Stimulated activated naive B cell treated with anti-CD40 and anti-IgM and Interleukin-4, amounts not matched to agents 10 μg/mL and 1 μg/mL and 100 μg/mL, for 72 hours (primary cell): ENCODE results near the gene ERVW-1.
"Not testable (repeated sequence)": the region's sequence is repeated elsewhere in the genome, so short reads cannot be mapped to it uniquely, and the experiment has no call there.

Source experiments
- ATAC-seq, 2 donors: fragments of 150-1000 bp; cut with Tn5 transposase; replicated peaks; 2 replicates each; pipeline ENCODE4 v1.10.0; 2021; ENCODE audit warnings: moderate library complexity in 1 of 2
- DNase-seq: peaks from one replicate; pipeline ENCODE4 v3.0.0; 2021
- H3K27ac Mint-ChIP-seq: one replicate; pipeline ENCODE4 v1.8.0; 2022; ENCODE audit warnings: mild to moderate bottlenecking, mixed read lengths
- H3K27me3 Mint-ChIP-seq, 2 donors: one replicate each; pipeline ENCODE4 v1.8.0; 2022; ENCODE audit warnings: mixed read lengths in 2 of 2
- H3K36me3 Mint-ChIP-seq, 2 donors: one replicate each; pipeline ENCODE4 v1.8.0; 2022; ENCODE audit warnings: mixed read lengths in 2 of 2, mild to moderate bottlenecking in 1 of 2
- H3K4me1 Mint-ChIP-seq, 2 donors: one replicate each; pipeline ENCODE4 v1.8.0; 2022; ENCODE audit warnings: mixed read lengths in 2 of 2, mild to moderate bottlenecking in 1 of 2
- H3K4me3 Mint-ChIP-seq, 2 donors: one replicate each; pipeline ENCODE4 v1.8.0; 2022; ENCODE audit warnings: mild to moderate bottlenecking in 2 of 2, mixed read lengths in 2 of 2, moderate library complexity in 1 of 2
- H3K9me3 Mint-ChIP-seq, 2 donors: one replicate each; pipeline ENCODE4 v1.8.0; 2022; ENCODE audit warnings: mixed read lengths in 2 of 2, mild to moderate bottlenecking in 1 of 2

ERVW-1 gene

GRCh38 chr7:92460109-92460508 is 17.6 kb downstream of the ERVW-1 start:
- Mint-ChIP-seq H3K9me3 (no peaks in the 10 kb centered on the region), H3K36me3 (peaks cover 12 to 24% of the 10 kb centered on the region in 2 donors), H3K27ac (no peak overlapping the region), H3K4me3 (no peak overlapping the region), H3K27me3 (no peaks in the 10 kb centered on the region), H3K4me1 (no peaks in the 10 kb centered on the region)
- DNase-seq (no peak), ATAC-seq (no peak)

GRCh38 chr7:92456236-92456635 is 21.5 kb downstream of the ERVW-1 start:
- Mint-ChIP-seq H3K9me3 (no peaks in the 10 kb centered on the region), H3K27me3 (no peaks in the 10 kb centered on the region), H3K36me3 (peaks cover 17 to 26% of the 10 kb centered on the region in 2 donors), H3K4me3 (no peak overlapping the region), H3K27ac (no peak overlapping the region), H3K4me1 (peaks cover 0 to 3% of the 10 kb centered on the region in 2 donors)
- DNase-seq (no peak), ATAC-seq (no peak)

- Mint-ChIP-seq H3K27me3 (no peaks in the 10 kb centered on the region), H3K4me3 (no peak overlapping the region), H3K36me3 (peaks cover 15 to 25% of the 10 kb centered on the region in 2 donors)
These were observed 26.1 kb downstream of the ERVW-1 start for GRCh38 chr7:92451645-92452044.

GRCh38 chr7:92448205-92448747 is 29.5 kb downstream of the ERVW-1 start:
- ATAC-seq (peak; percentile 31 to 45), DNase-seq (peak; percentile 34)
- H3K4me3 Mint-ChIP-seq, result peak overlapping the region; percentile 89 to 94
- peak overlapping the region; percentile 94 for H3K27ac Mint-ChIP-seq
- no peaks in the 10 kb centered on the region for H3K9me3 Mint-ChIP-seq
- H3K4me1 Mint-ChIP-seq, result peaks cover 8 to 9% of the 10 kb centered on the region in 2 donors
- H3K27me3 Mint-ChIP-seq, result no peaks in the 10 kb centered on the region
- peaks cover 8 to 11% of the 10 kb centered on the region in 2 donors for H3K36me3 Mint-ChIP-seq

More at GRCh38 chr7:92451645-92452044, 26.1 kb downstream of the ERVW-1 start:
- ATAC-seq (no peak), DNase-seq (no peak)
- H3K9me3 Mint-ChIP-seq, result no peaks in the 10 kb centered on the region
- H3K27ac Mint-ChIP-seq, result no peak overlapping the region
- peaks cover 0 to 9% of the 10 kb centered on the region in 2 donors for H3K4me1 Mint-ChIP-seq

GRCh38 chr7:92447345-92448204 is 30.2 kb downstream of the ERVW-1 start, which contains the start of gene GATAD1:
TSS of gene GATAD1 (plus strand) at chr7:92447482. CDS start at chr7:92447730, 248 bp downstream.
- Mint-ChIP-seq H3K27ac (peak within 1 kb of the TSS; percentile 95), H3K4me1 (peaks cover 6 to 12% of the 10 kb centered on the region in 2 donors), H3K27me3 (no peaks in the 10 kb centered on the region), H3K36me3 (peaks cover 8% of the 10 kb centered on the region in 2 donors), H3K9me3 (peaks cover 0 to under 1% of the 10 kb centered on the region in 2 donors), H3K4me3 (peak within 1 kb of the TSS; percentile 89 to 94)
- DNase-seq (peak; percentile 85), ATAC-seq (peak; percentile 87 to 91)

GRCh38 chr7:92446869-92447344 is 30.8 kb downstream of the ERVW-1 start:
- peaks cover 9 to 19% of the 10 kb centered on the region in 2 donors for H3K4me1 Mint-ChIP-seq
- ATAC-seq (no peak), DNase-seq (no peak)
- no peaks in the 10 kb centered on the region for H3K27me3 Mint-ChIP-seq
- H3K4me3 Mint-ChIP-seq, result peak overlapping the region; percentile 87 to 94
- peak overlapping the region; percentile 95 for H3K27ac Mint-ChIP-seq
- H3K36me3 Mint-ChIP-seq, result peaks cover 5 to 8% of the 10 kb centered on the region in 2 donors
- H3K9me3 Mint-ChIP-seq, result peaks cover 0 to 5% of the 10 kb centered on the region in 2 donors

- ATAC-seq, H3K4me3 Mint-ChIP-seq, H3K27me3 Mint-ChIP-seq, DNase-seq, H3K27ac Mint-ChIP-seq, H3K36me3 Mint-ChIP-seq, H3K9me3 Mint-ChIP-seq: not testable (repeated sequence)
- peaks cover 3 to 19% of the 10 kb centered on the region in 2 donors for H3K4me1 Mint-ChIP-seq
These were observed 35.0 kb downstream of the ERVW-1 start for GRCh38 chr7:92442720-92443119.

GRCh38 chr7:92437956-92438491 is 39.7 kb downstream of the ERVW-1 start:
- no peak overlapping the region for H3K27ac Mint-ChIP-seq

GRCh38 chr7:92436612-92437445 is 40.9 kb downstream of the ERVW-1 start:
- H3K27me3 Mint-ChIP-seq, result peaks cover 0 to 11% of the 10 kb centered on the region in 2 donors
- no peaks in the 10 kb centered on the region for H3K9me3 Mint-ChIP-seq
- no peaks in the 10 kb centered on the region for H3K4me1 Mint-ChIP-seq
- no peak overlapping the region for H3K4me3 Mint-ChIP-seq
- DNase-seq, result no peak
- no peak for ATAC-seq
- no peaks in the 10 kb centered on the region for H3K36me3 Mint-ChIP-seq
- H3K27ac Mint-ChIP-seq, result no peak overlapping the region

More at GRCh38 chr7:92437956-92438491, 39.7 kb downstream of the ERVW-1 start:
- DNase-seq, result no peak
- H3K4me1 Mint-ChIP-seq, result peaks cover 3 to 10% of the 10 kb centered on the region in 2 donors
- H3K36me3 Mint-ChIP-seq, result no peaks in the 10 kb centered on the region
- peaks cover 0 to 5% of the 10 kb centered on the region in 2 donors for H3K9me3 Mint-ChIP-seq
- no peak overlapping the region for H3K4me3 Mint-ChIP-seq
- ATAC-seq, result no peak
- H3K27me3 Mint-ChIP-seq, result peaks cover 0 to 11% of the 10 kb centered on the region in 2 donors

GRCh38 chr7:92435542-92435941 is 42.2 kb downstream of the ERVW-1 start:
- H3K9me3 Mint-ChIP-seq, result no peaks in the 10 kb centered on the region
- ATAC-seq (no peak), DNase-seq (no peak)
- H3K27ac Mint-ChIP-seq, result no peak overlapping the region
- no peaks in the 10 kb centered on the region for H3K4me1 Mint-ChIP-seq
- no peak overlapping the region for H3K4me3 Mint-ChIP-seq
- no peaks in the 10 kb centered on the region for H3K36me3 Mint-ChIP-seq
- peaks cover 0 to 11% of the 10 kb centered on the region in 2 donors for H3K27me3 Mint-ChIP-seq

GRCh38 chr7:92433019-92433418 is 44.7 kb downstream of the ERVW-1 start:
- Mint-ChIP-seq H3K9me3 (no peaks in the 10 kb centered on the region), H3K27me3 (peaks cover 0 to 10% of the 10 kb centered on the region in 2 donors), H3K4me1 (no peaks in the 10 kb centered on the region), H3K4me3 (no peak overlapping the region), H3K27ac (no peak overlapping the region), H3K36me3 (no peaks in the 10 kb centered on the region)
- DNase-seq (no peak), ATAC-seq (no peak)

GRCh38 chr7:92432299-92432946 is 45.3 kb downstream of the ERVW-1 start:
- Mint-ChIP-seq H3K27ac (no peak overlapping the region), H3K4me3 (no peak overlapping the region), H3K27me3 (peaks cover 0 to 6% of the 10 kb centered on the region in 2 donors), H3K36me3 (no peaks in the 10 kb centered on the region), H3K4me1 (no peaks in the 10 kb centered on the region), H3K9me3 (no peaks in the 10 kb centered on the region)
- ATAC-seq (no peak), DNase-seq (no peak)

GRCh38 chr7:92427193-92427592 is 50.6 kb downstream of the ERVW-1 start:
- no peak overlapping the region for H3K4me3 Mint-ChIP-seq
- H3K9me3 Mint-ChIP-seq, result no peaks in the 10 kb centered on the region
- no peak overlapping the region for H3K27ac Mint-ChIP-seq
- H3K4me1 Mint-ChIP-seq, result peaks cover 7 to 9% of the 10 kb centered on the region in 2 donors
- peaks cover 9 to 17% of the 10 kb centered on the region in 2 donors for H3K27me3 Mint-ChIP-seq
- ATAC-seq (no peak), DNase-seq (no peak)
- H3K36me3 Mint-ChIP-seq, result no peaks in the 10 kb centered on the region
